Measurements from ENCODE around the gene RAB6D.

Gene RAB6D

GRCh38 chr2:131408778-131409177 lies 44.8 kb upstream of the RAB6D start:
- no peak for TF ChIP-seq ZNF70 (CRISPR knock-in tag; IDR thresholded peaks at IDR 0.05)
- TF ChIP-seq ARNTL (CRISPR knock-in tag; IDR thresholded peaks at IDR 0.05; ENCODE audit: borderline replicate concordance, low read depth) = no peak
- TF ChIP-seq TCF4 (CRISPR knock-in tag; IDR thresholded peaks at IDR 0.05; ENCODE audit: borderline replicate concordance) = no peak
- TF ChIP-seq RARB (CRISPR knock-in tag; IDR thresholded peaks at IDR 0.05) = no peak
- no peak for TF ChIP-seq CSDC2 (CRISPR knock-in tag; IDR thresholded peaks at IDR 0.05)
- no peak for TF ChIP-seq CSRNP3 (CRISPR knock-in tag; IDR thresholded peaks at IDR 0.05)
- TF ChIP-seq POU6F1 (CRISPR knock-in tag; IDR thresholded peaks at IDR 0.05; ENCODE audit: borderline replicate concordance, low read depth) = no peak
- no peak for ATAC-seq

GRCh38 chr2:131408207-131408606 lies 44.2 kb upstream of the RAB6D start:
- no peak for ATAC-seq
- no peak for TF ChIP-seq TSHZ2 (CRISPR knock-in tag; IDR thresholded peaks at IDR 0.05)
- no peak for TF ChIP-seq ZC3H10 (CRISPR knock-in tag; IDR thresholded peaks at IDR 0.05)
- TF ChIP-seq ZNF565 (CRISPR knock-in tag; conservative IDR thresholded peaks at IDR 0.05; ENCODE audit: low read depth) = no peak
- TF ChIP-seq PPARA (CRISPR knock-in tag; IDR thresholded peaks at IDR 0.05; ENCODE audit: borderline replicate concordance) = no peak
- no peak for TF ChIP-seq ISL1 (CRISPR knock-in tag; IDR thresholded peaks at IDR 0.05)
- no peak for TF ChIP-seq POU6F1 (CRISPR knock-in tag; IDR thresholded peaks at IDR 0.05; ENCODE audit: borderline replicate concordance, low read depth)
- no peak for TF ChIP-seq GLIS3 (CRISPR knock-in tag; IDR thresholded peaks at IDR 0.05)
- no peak for TF ChIP-seq ESRRG (CRISPR knock-in tag; IDR thresholded peaks at IDR 0.05)
- no peak for TF ChIP-seq CSRNP3 (CRISPR knock-in tag; IDR thresholded peaks at IDR 0.05)
- TF ChIP-seq TCF4 (CRISPR knock-in tag; IDR thresholded peaks at IDR 0.05; ENCODE audit: borderline replicate concordance) = no peak
- no peak for TF ChIP-seq BACH2 (CRISPR knock-in tag; IDR thresholded peaks at IDR 0.05; ENCODE audit: borderline replicate concordance)

- no peak for ATAC-seq
- TF ChIP-seq ZNF70 (CRISPR knock-in tag; IDR thresholded peaks at IDR 0.05) = no peak
- TF ChIP-seq ZC3H10 (CRISPR knock-in tag; IDR thresholded peaks at IDR 0.05) = no peak
- no peak for TF ChIP-seq TSHZ2 (CRISPR knock-in tag; IDR thresholded peaks at IDR 0.05)
- no peak for TF ChIP-seq ZFP30 (CRISPR knock-in tag; IDR thresholded peaks at IDR 0.05)
- no peak for TF ChIP-seq ARNTL (CRISPR knock-in tag; IDR thresholded peaks at IDR 0.05; ENCODE audit: borderline replicate concordance, low read depth)
- no peak for TF ChIP-seq POU6F1 (CRISPR knock-in tag; IDR thresholded peaks at IDR 0.05; ENCODE audit: borderline replicate concordance, low read depth)
- TF ChIP-seq ZFP3 (CRISPR knock-in tag; IDR thresholded peaks at IDR 0.05) = no peak
- no peak for TF ChIP-seq CREB5 (CRISPR knock-in tag; IDR thresholded peaks at IDR 0.05; ENCODE audit: low read depth)
- no peak for TF ChIP-seq RARB (CRISPR knock-in tag; IDR thresholded peaks at IDR 0.05)
Measured at GRCh38 chr2:131404753-131405152, 40.8 kb upstream of the RAB6D start.

Measured in SK-N-SH treated with all-trans-retinoic acid at 6 μM for 48 hours (cell line).